GM12878 (cell line): ENCODE measurements around the gene SOX6. TPM values are rescaled to one million over a fixed set of nuclear protein-coding genes. Genes with fewer than 3 reads are reported as not detected.

Source experiments
- ATAC-seq: fragments of 200-7000 bp; cut with Tn5 transposase; 3 replicates; pipeline ENCODE4 v1.9.1; 2020; ENCODE audit warnings: mild to moderate bottlenecking, moderate library complexity
- BruUV-seq: library from RNA; stranded (reverse); fragments of 400-500 nt; replicated peaks from 2 replicates; lab custom pipeline; 2021; lab: Mats Ljungman, UMichigan
- CTCF ChIA-PET: fragments of 300-600 bp; sonication (Branson Sonifier 250); formaldehyde crosslinking; extraction: SDS; loops from one replicate; lab custom pipeline; 2021; ENCODE audit warnings: inconsistent platforms; lab: Yijun Ruan, JAX
- POLR2A ChIA-PET: fragments of 350-600 bp; formaldehyde crosslinking; extraction: SDS; loops from one replicate; lab custom pipeline; 2021; ENCODE audit warnings: inconsistent platforms; lab: Charles Lee
- RAD21 ChIA-PET: fragments of 300-600 bp; sonication (Branson Sonifier 250); formaldehyde crosslinking; loops from one replicate; lab custom pipeline; 2023; ENCODE audit warnings: antibody characterized with exemption; ENCODE audit not compliant: unreplicated experiment; lab: Charles Lee
- SMC1A ChIA-PET: fragments of 300-600 bp; sonication (Branson Sonifier 250); formaldehyde crosslinking; loops from one replicate; lab custom pipeline; 2023; ENCODE audit not compliant: unreplicated experiment, uncharacterized antibody; lab: Charles Lee
- DNase-seq: peaks from one replicate; pipeline ENCODE4 v3.0.0-alpha.2; 2011; ENCODE audit warnings: low read depth, low spot score
- FAIRE-seq: peaks from 3 replicates; lab custom pipeline; 2011; peaks lifted over from hg19 to GRCh38; lab: Jason Lieb, UNC
- H2AFZ ChIP-seq: 2 replicates; pipeline ENCODE4 v1.6.0; 2011; ENCODE audit warnings: low read depth, low read length, control low read depth; ENCODE audit not compliant: control insufficient read depth
- H3K27ac ChIP-seq: 2 replicates; pipeline ENCODE4 v1.5.1; 2011; ENCODE audit warnings: control low read depth; ENCODE audit not compliant: control insufficient read depth, insufficient read depth
- H3K27me3 ChIP-seq, 2 experiments: replicated peaks in 1 of 2; 2 replicates each; pipeline versions ENCODE4 v1.6.0 to v1.6.1; 2011; ENCODE audit warnings: low read length in 1 of 2; ENCODE audit not compliant: control insufficient read depth in 2 of 2, insufficient read depth in 2 of 2
- H3K36me3 ChIP-seq, 2 experiments: 2 replicates each; pipeline ENCODE4 v1.5.1; 2011; ENCODE audit warnings: low read length in 1 of 2; ENCODE audit not compliant: control insufficient read depth in 2 of 2, insufficient read depth in 2 of 2
- H3K4me1 ChIP-seq: 2 replicates; pipeline ENCODE4 v1.6.1; 2011; ENCODE audit warnings: mild to moderate bottlenecking, low read length, moderate library complexity, mixed read lengths; ENCODE audit not compliant: control insufficient read depth, insufficient read depth
- H3K4me2 ChIP-seq: 2 replicates; pipeline ENCODE4 v1.6.0; 2011; ENCODE audit warnings: control low read depth; ENCODE audit not compliant: control insufficient read depth, insufficient read depth
- H3K4me3 ChIP-seq: fragments of 200-600 bp; sonication (generic); 2 replicates; pipeline ENCODE4 v1.5.1; 2016
- H3K79me2 ChIP-seq: 2 replicates; pipeline ENCODE4 v1.6.0; 2011; ENCODE audit warnings: low read length; ENCODE audit not compliant: control insufficient read depth, insufficient read depth
- H3K9ac ChIP-seq: 2 replicates; pipeline ENCODE4 v1.8.0; 2011; ENCODE audit warnings: low read length, control low read depth, mixed read lengths; ENCODE audit not compliant: control insufficient read depth, insufficient read depth
- H3K9me3 ChIP-seq: replicated peaks from 3 replicates; pipeline ENCODE4 v1.5.1; 2011; ENCODE audit warnings: mild to moderate bottlenecking, low read length; ENCODE audit not compliant: control insufficient read depth, insufficient read depth
- H4K20me1 ChIP-seq: 2 replicates; pipeline ENCODE4 v1.6.0; 2011; ENCODE audit not compliant: control insufficient read depth, insufficient read depth
- ATF2 ChIP-seq: IDR thresholded peaks from 2 replicates; pipeline ENCODE4 v1.6.1; 2012; ENCODE audit warnings: low read length, inconsistent platforms
- EED ChIP-seq: sonication (generic); IDR thresholded peaks from 2 replicates; pipeline ENCODE4 v1.6.1; 2016; ENCODE audit warnings: antibody characterized with exemption, low read depth
- IRF3 ChIP-seq: fragments of 450-650 bp; IDR thresholded peaks from 2 replicates; pipeline ENCODE4 v1.6.1; 2014; ENCODE audit warnings: mild to moderate bottlenecking
- IRF5 ChIP-seq: fragments of 450-650 bp; IDR thresholded peaks from 2 replicates; pipeline ENCODE4 v1.6.1; 2017; ENCODE audit warnings: borderline replicate concordance
- KAT2A ChIP-seq: conservative IDR thresholded peaks from 2 replicates; pipeline ENCODE4 v1.6.1; 2011; ENCODE audit warnings: low read depth, low read length; ENCODE audit not compliant: control insufficient read depth
- MTA3 ChIP-seq: IDR thresholded peaks from 2 replicates; pipeline ENCODE4 v1.6.1; 2012; ENCODE audit warnings: low read length, inconsistent platforms, borderline replicate concordance
- NFXL1 ChIP-seq: fragments of 450-650 bp; IDR thresholded peaks from 2 replicates; pipeline ENCODE4 v1.6.1; 2017; ENCODE audit warnings: antibody characterized with exemption, mild to moderate bottlenecking, borderline replicate concordance
- RAD51 ChIP-seq: fragments of 450-650 bp; IDR thresholded peaks from 2 replicates; pipeline ENCODE4 v1.6.1; 2016; ENCODE audit warnings: moderate library complexity, mild to moderate bottlenecking, inconsistent platforms
- RB1 ChIP-seq: fragments of 450-650 bp; formaldehyde crosslinking; IDR thresholded peaks from 2 replicates; pipeline ENCODE4 v1.6.1; 2017; ENCODE audit warnings: mild to moderate bottlenecking, borderline replicate concordance
- RELA ChIP-seq: fragments of 450-650 bp; IDR thresholded peaks from 2 replicates; pipeline ENCODE4 v1.8.0; 2014; ENCODE audit warnings: borderline replicate concordance; ENCODE audit not compliant: partially characterized antibody
- RUNX3 ChIP-seq: IDR thresholded peaks from 2 replicates; pipeline ENCODE4 v1.6.1; 2012; ENCODE audit warnings: low read length, inconsistent platforms
- STAT3 ChIP-seq: IDR thresholded peaks from 2 replicates; pipeline ENCODE4 v1.6.1; 2011; ENCODE audit warnings: low read depth, low read length, improper control_type of control experiment
- SUPT20H ChIP-seq: IDR thresholded peaks from 2 replicates; pipeline ENCODE4 v1.6.1; 2011; ENCODE audit warnings: low read depth, mild to moderate bottlenecking, low read length, moderate library complexity, borderline replicate concordance; ENCODE audit not compliant: control insufficient read depth
- TAF1 ChIP-seq: IDR thresholded peaks from 2 replicates; pipeline ENCODE4 v1.6.1; 2011; ENCODE audit warnings: mild to moderate bottlenecking, low read depth, low read length, borderline replicate concordance
- TCF12 ChIP-seq: IDR thresholded peaks from 2 replicates; pipeline ENCODE4 v1.6.1; 2011; ENCODE audit warnings: low read depth, mild to moderate bottlenecking, low read length
- WGBS: methylation state at CpG from one replicate; pipeline ENCODE4 v1.1.6; 2016; ENCODE audit warnings: low lambda C conversion rate; ENCODE audit not compliant: insufficient replicate concordance, insufficient coverage; ENCODE audit errors: missing lambda C conversion rate; 5-methylcytosine and 5-hydroxymethylcytosine counted together
- in situ Hi-C: fragments of 300-500 bp; cut with MboI; formaldehyde crosslinking; loops from 9 replicates; pipeline ENCODE4 v1.14.3; 2018; ENCODE audit warnings: mixed read lengths
- intact Hi-C: fragments of 100-400 bp; cut with micrococcal nuclease; formaldehyde crosslinking; loops from one replicate; pipeline ENCODE4 v1.14.2; 2022; ENCODE audit not compliant: unreplicated experiment
- polyA plus RNA-seq, 11 experiments: library from polyadenylated mRNA; depleted of rRNA in 4 of 11; unstranded in 6 of 11; stranded (reverse) in 5 of 11; fragments of >200 nt; fragmentation: Nextera tagmentation in 4 of 11; fragmentation: Illumina TruSeq in 1 of 11; extraction: Ambion mirVana in 4 of 11; extraction: Trizol in 1 of 11; gene quantifications; 1 replicate in 1 of 11; 2 replicates in 10 of 11; pipeline versions ENCODE4 v1.2.1 to v1.2.3, GENCODE V29; 2011 to 2016; ENCODE audit warnings: inconsistent platforms in 2 of 11, missing spikeins in 2 of 11, low read depth in 1 of 11
- total RNA-seq, 4 experiments: library from RNA; depleted of rRNA in 3 of 4; stranded (reverse); fragments of >200 nt in 3 of 4; fragmentation: Illumina TruSeq in 1 of 4; extraction: Trizol in 1 of 4; gene quantifications; 2 replicates each; pipeline versions ENCODE4 v1.2.1 to v1.2.3, GENCODE V29; 2013 to 2021

Gene SOX6
- total and polyA plus RNA-seq, 10 of the 15 experiments (the other 5 are each of a cell fraction or from before 2014, with no cell fraction given) = 0.03 to 0.71 (median 0.29) TPM; not detected in 4

- no peaks in the 10 kb centered on the region for H4K20me1 ChIP-seq
- BruUV-seq = no TSS peak
- H3K79me2 ChIP-seq = no peaks in the 10 kb centered on the region
- DNase-seq (no peak), ATAC-seq (no peak), FAIRE-seq (no peak)
- TF ChIP-seq KAT2A (no peak), TCF12 (no peak), NFXL1 (no peak), RUNX3 (no peak), RB1 (no peak), EED (no peak), STAT3 (no peak)
- H3K9ac ChIP-seq = no peak overlapping the region
- intact Hi-C loops (no loop called here), in situ Hi-C loops (no loop called here)
- 0% methylated on average over 2 of the region's 2 CpGs for WGBS
- CTCF ChIA-PET = no interaction called here
- H3K27me3 ChIP-seq = no peaks in the 10 kb centered on the region
- H3K27ac ChIP-seq = no peak overlapping the region
- H3K9me3 ChIP-seq = no peaks in the 10 kb centered on the region
- H3K36me3 ChIP-seq = no peaks in the 10 kb centered on the region
- H3K4me1 ChIP-seq = no peaks in the 10 kb centered on the region
- SMC1A ChIA-PET = interaction anchor here (1.9 kb wide), 1 partner anchor 18 kb away, joined by 5 read pairs; no protein-coding TSS in a partner anchor
- H3K4me3 ChIP-seq = no peak overlapping the region
- H2AFZ ChIP-seq = no peak overlapping the region
- no peak overlapping the region for H3K4me2 ChIP-seq
- RAD21 ChIA-PET = no interaction called here
- POLR2A ChIA-PET = no interaction called here
Observed at GRCh38 chr11:16099343-16099900, 256.9 kb downstream of the SOX6 start.

- BruUV-seq = no TSS peak
- in situ Hi-C loops = no loop called here
- CTCF ChIA-PET = no interaction called here
- POLR2A ChIA-PET = no interaction called here
- Histone ChIP-seq H3K4me2 (no peak overlapping the region), H3K4me1 (no peaks in the 10 kb centered on the region), H3K27me3 (no peaks in the 10 kb centered on the region), H3K4me3 (no peak overlapping the region), H3K27ac (no peak overlapping the region), H3K9me3 (no peaks in the 10 kb centered on the region), H3K79me2 (no peaks in the 10 kb centered on the region), H3K36me3 (no peaks in the 10 kb centered on the region), H4K20me1 (no peaks in the 10 kb centered on the region), H2AFZ (no peak overlapping the region), H3K9ac (no peak overlapping the region)
- WGBS = 28% methylated on average over 3 of the region's 3 CpGs
- SMC1A ChIA-PET = interaction anchor here (1.9 kb wide), 1 partner anchor 17 kb away, joined by 5 read pairs; no protein-coding TSS in a partner anchor
- FAIRE-seq = no peak
- no peak for DNase-seq
- intact Hi-C loops = no loop called here
- no peak for ATAC-seq
- RAD21 ChIA-PET = no interaction called here
- no peak for TF ChIP-seq SUPT20H
- no peak for TF ChIP-seq IRF3
- no peak for TF ChIP-seq RELA
- TF ChIP-seq MTA3 = no peak
- no peak for TF ChIP-seq TAF1
- no peak for TF ChIP-seq RAD51
- TF ChIP-seq ATF2 = no peak
- TF ChIP-seq IRF5 = no peak
Observed at GRCh38 chr11:16098526-16099205, 257.7 kb downstream of the SOX6 start.
